Smooth muscle cell of the pulmonary artery (primary cell): ENCODE data around the gene PRDM1. TPM values are rescaled to one million over a fixed set of nuclear protein-coding genes. Genes with fewer than 3 reads are reported as not detected.

Experiments used
- total RNA-seq: library from RNA; depleted of rRNA; stranded (reverse); fragments of >200 nt; gene quantifications from 2 replicates; pipeline ENCODE4 v1.2.3, GENCODE V29; 2014

PRDM1 gene
- total RNA-seq: 0.96 and 2.3 TPM in 2 replicates

GRCh38 chr6:106085984-106086813 lies at the start of gene PRDM1:
Gene PRDM1, plus strand, starts transcription at chr6:106086336. Its CDS starts 218 bp downstream, at chr6:106086554.

Other genes starting within 250 kb of the PRDM1 start
- gene ATG5, start 239.4 kb downstream of the PRDM1 start, total RNA-seq: 32.3 and 46.5 TPM in 2 replicates